Mammary epithelial cell (primary cell): ENCODE data around the gene NPAS1.

Experiments
- CTCF ChIP-seq, 2 donors: IDR thresholded peaks in 1 of 2; conservative IDR thresholded peaks in 1 of 2; 2 replicates each; pipeline ENCODE4 v1.5.1; 2011 to 2012; ENCODE audit warnings: inconsistent platforms in 2 of 2, low read length in 2 of 2, mild to moderate bottlenecking in 2 of 2, control low read depth in 1 of 2, low read depth in 1 of 2; ENCODE audit not compliant: insufficient read depth in 1 of 2; ENCODE audit errors: extremely low read depth in 1 of 2
- EZH2 ChIP-seq: IDR thresholded peaks from 2 replicates; pipeline ENCODE4 v1.6.1; 2012; ENCODE audit warnings: low read length, inconsistent platforms, borderline replicate concordance

- TF ChIP-seq CTCF (conservative IDR thresholded peaks at IDR 0.05 in 1 of 2, IDR thresholded peaks at IDR 0.05 in 1 of 2; ENCODE audit: extremely low read depth in 1 of 2, insufficient read depth in 1 of 2, low read depth in 1 of 2, low read length in 2 of 2) (no peak), EZH2 (no peak)
Observed at GRCh38 chr19:47037766-47038165, 18.1 kb downstream of the NPAS1 start.
